HepG2 (cell line): ENCODE measurements around the gene PRKG1. TPM values are rescaled to one million over a fixed set of nuclear protein-coding genes. Genes with fewer than 3 reads are reported as not detected.

ENCODE experiments used
- ATAC-seq: fragments of 200-7000 bp; cut with Tn5 transposase; 3 replicates; pipeline ENCODE4 v1.9.1; 2020; ENCODE audit warnings: mild to moderate bottlenecking, moderate library complexity
- BruUV-seq: library from RNA; stranded (reverse); fragments of 400-500 nt; replicated peaks from 2 replicates; lab custom pipeline; 2021; lab: Mats Ljungman, UMichigan
- CTCF ChIA-PET: fragments of 300-600 bp; formaldehyde crosslinking; extraction: SDS; loops from one replicate; lab custom pipeline; 2021; ENCODE audit warnings: low total read pairs, inconsistent platforms, low intra/inter-chr PET ratio; lab: Yijun Ruan, JAX
- POLR2A ChIA-PET: fragments of 350-600 bp; sonication (Branson Sonifier 250); formaldehyde crosslinking; loops from one replicate; lab custom pipeline; 2020; ENCODE audit warnings: antibody characterized with exemption, inconsistent platforms; lab: Yijun Ruan, JAX
- DNase-seq: peaks from one replicate; pipeline ENCODE4 v3.0.0-alpha.2; 2015; ENCODE audit warnings: low spot score
- FAIRE-seq: peaks from 3 replicates; lab custom pipeline; 2011; peaks lifted over from hg19 to GRCh38; lab: Jason Lieb, UNC
- H2AFZ ChIP-seq: one replicate; pipeline ENCODE4 v1.6.1; 2011; ENCODE audit warnings: low read length, inconsistent platforms
- H3K27ac ChIP-seq: fragments of 300-600 bp; 3 replicates; pipeline ENCODE4 v1.8.0; 2011; ENCODE audit warnings: mixed run types, mild to moderate bottlenecking, mixed read lengths, low read length, inconsistent platforms; ENCODE audit not compliant: insufficient read depth; ENCODE audit errors: extremely low read length
- H3K27me3 ChIP-seq, 2 experiments: fragments of 200-600 bp in 1 of 2; 2 replicates in 1 of 2; 3 replicates in 1 of 2; pipeline versions ENCODE4 v1.6.0 to v1.8.0; 2011; ENCODE audit warnings: low read length in 2 of 2, mild to moderate bottlenecking in 2 of 2, moderate library complexity in 2 of 2, inconsistent platforms in 1 of 2; ENCODE audit not compliant: insufficient read depth in 2 of 2, control insufficient read depth in 1 of 2
- H3K36me3 ChIP-seq, 2 experiments: fragments of 200-600 bp in 1 of 2; replicated peaks in 1 of 2; 2 replicates in 1 of 2; 3 replicates in 1 of 2; pipeline versions ENCODE4 v1.5.1 to v1.8.0; 2011; ENCODE audit warnings: low read length in 2 of 2, inconsistent platforms in 1 of 2; ENCODE audit not compliant: insufficient read depth in 2 of 2, control insufficient read depth in 1 of 2
- H3K4me1 ChIP-seq: 2 replicates; pipeline ENCODE4 v1.5.1; 2012; ENCODE audit warnings: low read length, inconsistent platforms; ENCODE audit not compliant: insufficient read depth
- H3K4me2 ChIP-seq: 2 replicates; pipeline ENCODE4 v1.6.0; 2011; ENCODE audit warnings: low read depth, low read length, inconsistent platforms
- H3K4me3 ChIP-seq, 3 experiments: fragments of 200-600 bp in 1 of 3; sonication (generic), shearing (Covaris generic) in 1 of 3; replicated peaks in 1 of 3; 2 replicates each; pipeline ENCODE4 v1.5.1; 2011 to 2016; ENCODE audit warnings: low read length in 3 of 3, inconsistent platforms in 2 of 3, low read depth in 2 of 3, mild to moderate bottlenecking in 2 of 3, control low read depth in 1 of 3, mixed read lengths in 1 of 3; ENCODE audit not compliant: insufficient read depth in 1 of 3
- H3K79me2 ChIP-seq: one replicate; pipeline ENCODE4 v1.6.1; 2011; ENCODE audit warnings: low read length, inconsistent platforms; ENCODE audit not compliant: insufficient read depth
- H3K9ac ChIP-seq: 2 replicates; pipeline ENCODE4 v1.6.0; 2011; ENCODE audit warnings: mild to moderate bottlenecking, low read depth, low read length, inconsistent platforms; ENCODE audit not compliant: insufficient read depth
- H3K9me3 ChIP-seq: 2 replicates; pipeline ENCODE4 v1.5.1; 2012; ENCODE audit warnings: mild to moderate bottlenecking, low read length
- H4K20me1 ChIP-seq: 2 replicates; pipeline ENCODE4 v1.6.0; 2011; ENCODE audit warnings: inconsistent platforms, mild to moderate bottlenecking, low read length, moderate library complexity; ENCODE audit not compliant: insufficient read depth
- AGO1 ChIP-seq: fragments of 200-400 bp; formaldehyde crosslinking; IDR thresholded peaks from 2 replicates; pipeline ENCODE4 v1.6.1; 2017; ENCODE audit warnings: mild to moderate bottlenecking, low read depth, low read length, moderate library complexity; ENCODE audit not compliant: poor library complexity, severe bottlenecking
- ATF1 ChIP-seq: IDR thresholded peaks from 2 replicates; pipeline ENCODE4 v1.6.1; 2016; ENCODE audit warnings: mild to moderate bottlenecking, control low read depth
- EEA1 ChIP-seq: sonication (generic); formaldehyde crosslinking; IDR thresholded peaks from 2 replicates; pipeline ENCODE4 v1.5.1; 2020; ENCODE audit warnings: mild to moderate bottlenecking, missing genetic modification reagents, borderline replicate concordance
- MLLT10 ChIP-seq: sonication (generic); formaldehyde crosslinking; IDR thresholded peaks from 2 replicates; pipeline ENCODE4 v1.4.0; 2020; ENCODE audit warnings: missing genetic modification reagents
- PAX8 ChIP-seq: sonication (generic); formaldehyde crosslinking; IDR thresholded peaks from 2 replicates; pipeline ENCODE4 v1.8.0; 2022; ENCODE audit warnings: mild to moderate bottlenecking, missing genetic modification reagents, borderline replicate concordance
- RNF2 ChIP-seq: fragments of 450-650 bp; conservative IDR thresholded peaks from 2 replicates; pipeline ENCODE4 v1.6.1; 2016; ENCODE audit warnings: low read depth
- SIN3A ChIP-seq: IDR thresholded peaks from 2 replicates; pipeline ENCODE4 v1.6.1; 2011; ENCODE audit warnings: low read depth, mild to moderate bottlenecking, control low read depth, low read length, borderline replicate concordance
- SMARCE1 ChIP-seq: fragments of 450-650 bp; IDR thresholded peaks from 2 replicates; pipeline ENCODE4 v1.6.1; 2017; ENCODE audit warnings: borderline replicate concordance
- TCF7 ChIP-seq: sonication (generic); IDR thresholded peaks from 2 replicates; pipeline ENCODE4 v1.6.1; 2016; ENCODE audit warnings: antibody characterized with exemption, low read depth
- ZBTB20 ChIP-seq: sonication (generic); formaldehyde crosslinking; IDR thresholded peaks from 2 replicates; pipeline ENCODE4 v1.8.1; 2023; ENCODE audit warnings: missing genetic modification reagents, low read depth, mild to moderate bottlenecking, borderline replicate concordance
- ZFP37 ChIP-seq: sonication (generic); formaldehyde crosslinking; IDR thresholded peaks from 2 replicates; pipeline ENCODE4 v1.4.0; 2020; ENCODE audit warnings: missing genetic modification reagents, borderline replicate concordance
- ZKSCAN8 ChIP-seq: IDR thresholded peaks from 2 replicates; pipeline ENCODE4 v1.6.1; 2016; ENCODE audit warnings: borderline replicate concordance, missing genetic modification reagents, missing compliant biosample characterization
- ZNF343 ChIP-seq: sonication (generic); formaldehyde crosslinking; IDR thresholded peaks from 2 replicates; pipeline ENCODE4 v1.4.0; 2020; ENCODE audit warnings: mild to moderate bottlenecking, missing genetic modification reagents
- ZSCAN9 ChIP-seq: IDR thresholded peaks from 2 replicates; pipeline ENCODE4 v1.6.1; 2016; ENCODE audit warnings: borderline replicate concordance
- WGBS: methylation state at CpG from one replicate; pipeline ENCODE4 v1.1.6; 2017; ENCODE audit warnings: low lambda C conversion rate; 5-methylcytosine and 5-hydroxymethylcytosine counted together
- in situ Hi-C: cut with HindIII; loops from 2 replicates; pipeline ENCODE4 v1.10.0; 2017; ENCODE audit warnings: low pct_unique_long_range_greater_than_20kb; ENCODE audit not compliant: extremely low pct_ligation_motif_present
- intact Hi-C: fragments of 100-400 bp; cut with micrococcal nuclease; formaldehyde crosslinking; loops from one replicate; pipeline ENCODE4 v1.10.0; 2022; ENCODE audit not compliant: unreplicated experiment
- polyA plus RNA-seq, 8 experiments: library from polyadenylated mRNA; depleted of rRNA in 3 of 8; stranded (reverse) in 7 of 8; unstranded in 1 of 8; fragments of >200 nt; fragmentation: Illumina TruSeq in 4 of 8; extraction: Trizol in 4 of 8; gene quantifications; 2 replicates each; pipeline versions ENCODE4 v1.2.1 to v1.2.3, GENCODE V29; 2011 to 2016; ENCODE audit warnings: low read depth in 4 of 8, missing spikeins in 1 of 8, mixed read lengths in 1 of 8; ENCODE audit not compliant: insufficient read depth in 1 of 8
- total RNA-seq, 5 experiments: library from RNA; depleted of rRNA; stranded (reverse); fragments of >200 nt; fragmentation: Illumina TruSeq; extraction: Trizol; gene quantifications; 2 replicates each; pipeline ENCODE4 v1.2.3, GENCODE V29; 2016; ENCODE audit warnings: low read depth in 1 of 5
- TF ChIP-seq, protein P1 (sequence below): sonication (generic); formaldehyde crosslinking; IDR thresholded peaks from 2 replicates; pipeline ENCODE4 v1.5.0; 2020; ENCODE audit warnings: missing genetic modification reagents
- TF ChIP-seq, protein P2 (sequence below), 2 experiments: fragments of 450-650 bp in 1 of 2; sonication (generic) in 1 of 2; formaldehyde crosslinking in 1 of 2; IDR thresholded peaks; 2 replicates each; pipeline versions ENCODE4 v1.6.1 to v1.8.0; 2016 to 2022; ENCODE audit warnings: antibody characterized with exemption in 1 of 2, mild to moderate bottlenecking in 1 of 2, missing genetic modification reagents in 1 of 2

PRKG1 gene
- total and polyA plus RNA-seq, 2 of the 13 experiments (the other 11 are each of a cell fraction or from before 2014, with no cell fraction given): 0.01 TPM; not detected in 1

DNA sequence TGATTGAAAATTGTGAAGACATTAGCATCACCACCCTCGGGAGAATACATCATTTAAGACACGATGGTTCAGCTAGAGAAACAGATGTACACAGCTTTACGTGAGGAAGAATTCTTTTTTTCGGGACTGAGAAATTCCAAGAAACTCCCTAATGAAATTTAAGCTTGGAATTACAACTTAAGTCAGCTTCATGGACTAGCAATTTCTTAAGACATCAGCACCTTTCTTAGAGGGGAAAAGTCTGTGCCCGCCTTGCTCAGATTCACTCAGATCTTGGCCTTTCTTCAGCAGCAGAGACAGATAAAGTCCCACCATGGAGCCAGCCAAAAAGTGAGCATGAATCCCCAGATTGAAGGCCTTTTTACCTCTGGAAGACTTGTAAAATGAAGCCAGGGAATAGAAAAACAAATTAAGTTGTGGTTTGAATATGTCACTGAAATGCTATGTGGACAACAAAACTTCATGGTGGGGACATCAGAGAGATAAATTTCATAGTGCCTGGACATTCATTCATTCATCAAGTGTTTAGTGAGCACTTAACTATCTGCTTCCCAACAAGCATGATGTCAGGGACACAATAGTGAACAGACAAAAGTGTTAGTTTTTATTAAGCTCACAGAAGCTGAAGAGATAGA, 32.1 kb downstream of the PRKG1 start:
- FAIRE-seq (no peak), DNase-seq (no peak), ATAC-seq (no peak)
- H3K79me2 ChIP-seq: no peaks in the 10 kb centered on the region
- no peaks in the 10 kb centered on the region for H3K4me1 ChIP-seq
- intact Hi-C loops (no loop called here), in situ Hi-C loops (no loop called here)
- no peak overlapping the region for H3K4me2 ChIP-seq
- H3K4me3 ChIP-seq: no peak overlapping the region
- no peaks in the 10 kb centered on the region for H3K36me3 ChIP-seq
- BruUV-seq: no TSS peak
- no peak overlapping the region for H3K9ac ChIP-seq
- WGBS: 2% methylated on average over 5 of the region's 5 CpGs
- CTCF ChIA-PET: no interaction called here
- no peaks in the 10 kb centered on the region; a peak in 1 of 5 replicates for H3K27me3 ChIP-seq
- no peak overlapping the region for H3K27ac ChIP-seq
- H4K20me1 ChIP-seq: no peaks in the 10 kb centered on the region
- no peak overlapping the region for H2AFZ ChIP-seq
- no peaks in the 10 kb centered on the region for H3K9me3 ChIP-seq
- POLR2A ChIA-PET: no interaction called here
- no peak for TF ChIP-seq ZBTB20 (CRISPR knock-in tag)
- TF ChIP-seq, protein P1, sequence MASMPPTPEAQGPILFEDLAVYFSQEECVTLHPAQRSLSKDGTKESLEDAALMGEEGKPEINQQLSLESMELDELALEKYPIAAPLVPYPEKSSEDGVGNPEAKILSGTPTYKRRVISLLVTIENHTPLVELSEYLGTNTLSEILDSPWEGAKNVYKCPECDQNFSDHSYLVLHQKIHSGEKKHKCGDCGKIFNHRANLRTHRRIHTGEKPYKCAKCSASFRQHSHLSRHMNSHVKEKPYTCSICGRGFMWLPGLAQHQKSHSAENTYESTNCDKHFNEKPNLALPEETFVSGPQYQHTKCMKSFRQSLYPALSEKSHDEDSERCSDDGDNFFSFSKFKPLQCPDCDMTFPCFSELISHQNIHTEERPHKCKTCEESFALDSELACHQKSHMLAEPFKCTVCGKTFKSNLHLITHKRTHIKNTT (CRISPR knock-in tag): no peak
- no peak for TF ChIP-seq MLLT10 (CRISPR knock-in tag)
- no peak for TF ChIP-seq ZNF343
- no peak for TF ChIP-seq EEA1
- no peak for TF ChIP-seq PAX8 (CRISPR knock-in tag)
- no peak for TF ChIP-seq ZKSCAN8
- TF ChIP-seq TCF7: no peak
- no peak for TF ChIP-seq SIN3A
- TF ChIP-seq RNF2: no peak
- TF ChIP-seq AGO1: no peak
- TF ChIP-seq SMARCE1: no peak
- TF ChIP-seq ZFP37: no peak
- TF ChIP-seq ZSCAN9 (CRISPR knock-in tag): no peak
- TF ChIP-seq ATF1: no peak
- TF ChIP-seq, protein P2, sequence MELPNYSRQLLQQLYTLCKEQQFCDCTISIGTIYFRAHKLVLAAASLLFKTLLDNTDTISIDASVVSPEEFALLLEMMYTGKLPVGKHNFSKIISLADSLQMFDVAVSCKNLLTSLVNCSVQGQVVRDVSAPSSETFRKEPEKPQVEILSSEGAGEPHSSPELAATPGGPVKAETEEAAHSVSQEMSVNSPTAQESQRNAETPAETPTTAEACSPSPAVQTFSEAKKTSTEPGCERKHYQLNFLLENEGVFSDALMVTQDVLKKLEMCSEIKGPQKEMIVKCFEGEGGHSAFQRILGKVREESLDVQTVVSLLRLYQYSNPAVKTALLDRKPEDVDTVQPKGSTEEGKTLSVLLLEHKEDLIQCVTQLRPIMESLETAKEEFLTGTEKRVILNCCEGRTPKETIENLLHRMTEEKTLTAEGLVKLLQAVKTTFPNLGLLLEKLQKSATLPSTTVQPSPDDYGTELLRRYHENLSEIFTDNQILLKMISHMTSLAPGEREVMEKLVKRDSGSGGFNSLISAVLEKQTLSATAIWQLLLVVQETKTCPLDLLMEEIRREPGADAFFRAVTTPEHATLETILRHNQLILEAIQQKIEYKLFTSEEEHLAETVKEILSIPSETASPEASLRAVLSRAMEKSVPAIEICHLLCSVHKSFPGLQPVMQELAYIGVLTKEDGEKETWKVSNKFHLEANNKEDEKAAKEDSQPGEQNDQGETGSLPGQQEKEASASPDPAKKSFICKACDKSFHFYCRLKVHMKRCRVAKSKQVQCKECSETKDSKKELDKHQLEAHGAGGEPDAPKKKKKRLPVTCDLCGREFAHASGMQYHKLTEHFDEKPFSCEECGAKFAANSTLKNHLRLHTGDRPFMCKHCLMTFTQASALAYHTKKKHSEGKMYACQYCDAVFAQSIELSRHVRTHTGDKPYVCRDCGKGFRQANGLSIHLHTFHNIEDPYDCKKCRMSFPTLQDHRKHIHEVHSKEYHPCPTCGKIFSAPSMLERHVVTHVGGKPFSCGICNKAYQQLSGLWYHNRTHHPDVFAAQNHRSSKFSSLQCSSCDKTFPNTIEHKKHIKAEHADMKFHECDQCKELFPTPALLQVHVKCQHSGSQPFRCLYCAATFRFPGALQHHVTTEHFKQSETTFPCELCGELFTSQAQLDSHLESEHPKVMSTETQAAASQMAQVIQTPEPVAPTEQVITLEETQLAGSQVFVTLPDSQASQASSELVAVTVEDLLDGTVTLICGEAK (IDR thresholded peaks at IDR 0.05): no peak
- TF ChIP-seq, protein P2 (CRISPR knock-in tag; IDR thresholded peaks at IDR 0.05): no peak
